Glutamatergic neuron (in vitro differentiated cells): Measurements from ENCODE around the gene SPEM3. TPM values are rescaled to one million over a fixed set of nuclear protein-coding genes. Genes with fewer than 3 reads are reported as not detected.
"Not testable (repeated sequence)": the region's sequence is repeated elsewhere in the genome, so short reads cannot be mapped to it uniquely, and the experiment has no call there.

Source experiments
- DNase-seq: peaks from one replicate; pipeline ENCODE4 v3.0.0; 2022
- H3K27ac Mint-ChIP-seq: one replicate; pipeline ENCODE4 v1.8.0; 2020; ENCODE audit warnings: mild to moderate bottlenecking, mixed read lengths, inconsistent platforms; ENCODE audit not compliant: unreplicated experiment
- H3K27me3 Mint-ChIP-seq: one replicate; pipeline ENCODE4 v1.8.0; 2020; ENCODE audit warnings: mild to moderate bottlenecking, moderate library complexity, mixed read lengths, inconsistent platforms; ENCODE audit not compliant: unreplicated experiment
- H3K36me3 Mint-ChIP-seq: one replicate; pipeline ENCODE4 v1.8.0; 2020; ENCODE audit warnings: mild to moderate bottlenecking, mixed read lengths, inconsistent platforms; ENCODE audit not compliant: unreplicated experiment
- H3K4me1 Mint-ChIP-seq: one replicate; pipeline ENCODE4 v1.8.0; 2020; ENCODE audit warnings: mild to moderate bottlenecking, low read depth, mixed read lengths, inconsistent platforms; ENCODE audit not compliant: unreplicated experiment
- H3K4me3 Mint-ChIP-seq: one replicate; pipeline ENCODE4 v1.8.0; 2020; ENCODE audit warnings: mild to moderate bottlenecking, mixed read lengths, inconsistent platforms; ENCODE audit not compliant: unreplicated experiment
- H3K9me3 Mint-ChIP-seq: one replicate; pipeline ENCODE4 v1.8.0; 2020; ENCODE audit warnings: mild to moderate bottlenecking, moderate library complexity, mixed read lengths, inconsistent platforms; ENCODE audit not compliant: unreplicated experiment
- total RNA-seq: library from RNA; stranded (reverse); fragmentation: NEBNext Ultra II Directional; extraction: Animal tissue kit (Norgen Biotek cat#: 25700); gene quantifications from one replicate; pipeline ENCODE4 v1.2.1, GENCODE V29; 2021; ENCODE audit not compliant: unreplicated experiment
- TF ChIP-seq, protein P1 (sequence below): fragments of 200-600 bp; sonication (generic); IDR thresholded peaks from one replicate; pipeline ENCODE4 v1.5.0; 2021; ENCODE audit not compliant: partially characterized antibody, unreplicated experiment

SPEM3 gene
- total RNA-seq, 1 donor from 2014 or later, result not detected

DNA sequence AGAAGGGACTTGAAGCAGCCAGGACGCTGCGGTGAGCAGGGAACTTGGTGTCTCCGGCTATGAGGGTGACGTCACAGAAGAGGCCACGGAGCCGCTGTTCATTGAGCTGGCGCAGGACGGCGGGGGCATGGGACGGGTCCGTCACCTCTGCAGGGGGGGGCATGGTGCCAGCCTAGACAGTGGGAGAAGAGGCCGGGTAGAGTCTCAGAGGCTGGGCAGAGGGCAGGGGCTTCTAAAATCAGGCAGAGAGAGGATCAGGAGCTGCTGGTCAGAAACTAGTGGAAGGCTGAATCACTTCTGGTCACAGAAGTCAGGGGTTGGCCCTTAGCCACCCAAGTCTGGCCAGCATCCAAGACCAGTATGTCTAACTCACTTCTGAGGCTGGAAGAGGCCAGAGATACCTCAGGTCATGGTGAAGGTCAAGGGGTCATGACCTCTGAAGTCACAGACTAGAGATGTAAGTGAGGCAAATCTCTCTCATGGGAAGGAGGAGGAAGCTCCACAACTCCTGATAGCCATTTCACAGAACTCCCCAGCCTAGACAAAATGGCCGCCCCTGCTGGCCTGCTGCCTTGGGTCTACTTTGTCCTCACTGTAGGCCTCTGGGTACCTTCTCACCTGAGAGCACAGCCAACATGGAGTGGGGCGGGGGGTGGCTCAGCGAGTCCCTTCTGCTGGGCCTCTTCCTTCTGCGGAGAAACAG, 38.1 kb downstream of the SPEM3 start:
- no peak for DNase-seq
- Mint-ChIP-seq H3K4me1 (no peaks in the 10 kb centered on the region), H3K36me3 (no peaks in the 10 kb centered on the region), H3K27ac (no peak overlapping the region), H3K9me3 (peaks cover 3% of the 10 kb centered on the region), H3K4me3 (no peak overlapping the region), H3K27me3 (peaks cover 7% of the 10 kb centered on the region)
- TF ChIP-seq, protein P1, sequence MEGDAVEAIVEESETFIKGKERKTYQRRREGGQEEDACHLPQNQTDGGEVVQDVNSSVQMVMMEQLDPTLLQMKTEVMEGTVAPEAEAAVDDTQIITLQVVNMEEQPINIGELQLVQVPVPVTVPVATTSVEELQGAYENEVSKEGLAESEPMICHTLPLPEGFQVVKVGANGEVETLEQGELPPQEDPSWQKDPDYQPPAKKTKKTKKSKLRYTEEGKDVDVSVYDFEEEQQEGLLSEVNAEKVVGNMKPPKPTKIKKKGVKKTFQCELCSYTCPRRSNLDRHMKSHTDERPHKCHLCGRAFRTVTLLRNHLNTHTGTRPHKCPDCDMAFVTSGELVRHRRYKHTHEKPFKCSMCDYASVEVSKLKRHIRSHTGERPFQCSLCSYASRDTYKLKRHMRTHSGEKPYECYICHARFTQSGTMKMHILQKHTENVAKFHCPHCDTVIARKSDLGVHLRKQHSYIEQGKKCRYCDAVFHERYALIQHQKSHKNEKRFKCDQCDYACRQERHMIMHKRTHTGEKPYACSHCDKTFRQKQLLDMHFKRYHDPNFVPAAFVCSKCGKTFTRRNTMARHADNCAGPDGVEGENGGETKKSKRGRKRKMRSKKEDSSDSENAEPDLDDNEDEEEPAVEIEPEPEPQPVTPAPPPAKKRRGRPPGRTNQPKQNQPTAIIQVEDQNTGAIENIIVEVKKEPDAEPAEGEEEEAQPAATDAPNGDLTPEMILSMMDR, result no peak

DNA sequence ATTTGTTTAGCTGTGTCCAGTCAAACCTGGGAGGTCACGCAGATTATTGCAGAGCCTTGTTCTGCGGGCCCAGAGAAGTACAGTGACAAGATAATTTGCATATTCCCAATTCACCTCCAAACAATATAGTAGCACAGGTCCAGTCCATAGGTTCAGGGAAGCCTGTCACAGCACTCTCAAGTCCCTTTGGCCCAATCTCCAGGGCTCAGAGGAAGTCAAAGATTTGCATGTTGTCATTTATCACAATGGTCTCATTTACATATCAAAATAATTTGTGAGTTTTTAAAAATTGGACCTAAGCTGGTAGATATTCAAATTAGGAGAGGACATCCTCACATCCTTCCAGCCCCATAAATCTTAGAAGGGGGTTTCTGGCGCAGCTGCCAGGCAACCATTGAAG, 38.8 kb downstream of the SPEM3 start:
- DNase-seq, result no peak
- peaks cover 3% of the 10 kb centered on the region for H3K9me3 Mint-ChIP-seq
- TF ChIP-seq, protein P1, result no peak
- peaks cover 7% of the 10 kb centered on the region for H3K27me3 Mint-ChIP-seq
- H3K4me3 Mint-ChIP-seq, result no peak overlapping the region
- no peak overlapping the region for H3K27ac Mint-ChIP-seq
- no peaks in the 10 kb centered on the region for H3K36me3 Mint-ChIP-seq
- H3K4me1 Mint-ChIP-seq, result no peaks in the 10 kb centered on the region

DNA sequence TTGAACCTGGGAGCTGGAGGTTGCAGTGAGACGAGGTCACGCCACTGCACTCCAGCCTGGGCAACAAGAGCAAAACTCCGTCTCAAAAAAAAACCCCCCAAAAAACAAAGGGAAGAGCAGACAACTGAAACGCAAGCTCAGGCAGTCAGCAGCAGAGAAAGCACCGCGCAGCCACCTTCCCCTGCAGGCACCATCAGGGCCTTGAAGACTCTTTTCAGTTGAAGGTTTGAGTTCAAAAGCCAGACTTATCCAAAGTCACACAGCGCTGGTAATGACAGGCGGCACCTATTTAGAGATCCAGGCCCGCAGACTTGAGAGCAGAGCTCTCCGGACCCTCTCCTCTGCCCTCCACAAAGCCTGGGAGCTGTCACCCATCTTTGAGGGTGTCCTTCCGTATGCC, 39.6 kb downstream of the SPEM3 start:
- no peaks in the 10 kb centered on the region for H3K36me3 Mint-ChIP-seq
- H3K9me3 Mint-ChIP-seq, result peaks cover 2% of the 10 kb centered on the region
- no peaks in the 10 kb centered on the region for H3K4me1 Mint-ChIP-seq
- peaks cover 5% of the 10 kb centered on the region for H3K27me3 Mint-ChIP-seq
- TF ChIP-seq, protein P1, result no peak
- DNase-seq, result no peak
- no peak overlapping the region for H3K27ac Mint-ChIP-seq
- H3K4me3 Mint-ChIP-seq, result no peak overlapping the region

DNA sequence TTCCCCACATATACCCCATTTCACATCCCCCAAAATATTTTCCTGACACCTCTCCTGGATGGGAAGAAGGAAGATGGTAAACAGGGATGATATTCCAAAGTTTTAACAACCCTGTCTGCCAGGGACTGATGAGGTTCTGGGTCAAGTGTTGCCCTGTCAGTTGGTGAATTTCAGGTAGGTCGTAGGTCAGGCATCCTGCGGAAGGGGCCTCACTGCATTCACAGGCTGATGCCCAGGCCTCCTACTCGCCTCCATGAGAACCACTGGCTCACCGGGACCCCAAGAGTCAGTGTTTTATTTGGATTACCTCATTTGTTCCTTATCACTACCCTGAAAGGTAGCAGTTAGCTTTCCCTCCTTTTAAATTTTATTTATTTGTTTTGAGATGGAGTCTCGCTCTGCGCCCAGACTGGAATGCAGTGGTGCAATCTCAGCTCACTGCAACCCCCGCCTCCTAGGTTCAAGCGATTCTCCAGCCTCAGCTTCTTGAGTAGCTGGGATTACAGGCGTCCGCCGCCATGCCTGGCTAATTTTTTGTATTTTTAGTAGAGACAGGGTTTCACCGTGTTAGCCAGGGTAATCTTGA, 40.2 kb downstream of the SPEM3 start:
- Mint-ChIP-seq H3K4me3 (no peak overlapping the region), H3K9me3 (peaks cover 2% of the 10 kb centered on the region), H3K27ac (no peak overlapping the region), H3K4me1 (no peaks in the 10 kb centered on the region), H3K36me3 (no peaks in the 10 kb centered on the region), H3K27me3 (peaks cover 5% of the 10 kb centered on the region)
- no peak for DNase-seq
- TF ChIP-seq, protein P1, result no peak

DNA sequence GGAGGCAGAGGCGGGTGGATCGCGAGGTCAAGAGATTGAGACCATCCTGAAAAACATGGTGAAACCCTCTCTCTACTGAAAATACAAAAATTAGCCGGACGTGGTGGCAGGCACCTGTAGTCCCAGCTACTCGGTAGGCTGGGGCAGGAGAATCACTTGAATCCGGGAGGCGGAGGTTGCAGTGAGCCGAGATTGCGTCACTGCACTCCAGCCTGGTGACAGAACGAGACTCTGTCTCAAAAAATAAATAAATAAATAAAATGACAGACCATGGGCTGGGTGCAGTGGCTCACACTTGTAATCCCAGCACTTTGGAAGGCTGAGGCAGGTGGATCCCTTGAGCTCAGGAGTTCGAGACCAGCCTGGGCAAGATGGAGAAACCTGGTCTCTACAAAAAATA, 41.2 kb downstream of the SPEM3 start:
- not testable (repeated sequence) for H3K27ac Mint-ChIP-seq, H3K9me3 Mint-ChIP-seq

DNA sequence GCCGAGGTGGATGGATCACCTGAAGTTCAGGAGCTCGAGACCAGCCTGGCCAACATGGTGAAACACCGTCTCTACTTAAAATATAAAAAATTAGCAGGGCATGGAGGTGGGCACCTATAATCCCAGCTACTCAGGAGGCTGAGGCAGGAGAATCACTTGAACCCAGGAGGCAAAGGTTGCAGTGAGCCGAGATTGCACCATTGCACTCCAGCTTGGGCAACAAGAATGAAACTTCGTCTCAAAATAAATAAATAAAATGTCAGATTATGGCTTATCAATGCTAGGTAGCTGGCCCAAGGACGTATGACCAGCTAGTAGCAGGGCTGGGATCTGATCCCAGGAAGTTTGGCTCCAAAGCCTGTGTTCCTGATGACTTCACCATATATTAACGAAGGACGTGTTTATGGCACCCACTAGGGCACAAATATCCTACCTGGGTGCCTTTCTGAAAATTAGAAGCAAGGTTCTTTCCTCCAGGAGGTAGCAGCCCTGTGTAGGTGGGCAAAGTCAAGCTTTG, 41.9 kb downstream of the SPEM3 start:
- H3K27ac Mint-ChIP-seq, H3K36me3 Mint-ChIP-seq, H3K27me3 Mint-ChIP-seq, H3K9me3 Mint-ChIP-seq, H3K4me3 Mint-ChIP-seq, H3K4me1 Mint-ChIP-seq, DNase-seq: not testable (repeated sequence)

More for the DNA sequence above, 41.2 kb downstream of the SPEM3 start:
- H3K36me3 Mint-ChIP-seq, H3K4me1 Mint-ChIP-seq, H3K27me3 Mint-ChIP-seq, DNase-seq, H3K4me3 Mint-ChIP-seq: not testable (repeated sequence)
